Liver (tissue), 9 donors: ENCODE results near the gene MYRFL. TPM values are rescaled to one million over a fixed set of nuclear protein-coding genes. Genes with fewer than 3 reads are reported as not detected.

Experiments used
- DNase-seq: peaks from one replicate; pipeline ENCODE4 v3.0.0-alpha.2; 2017; ENCODE audit warnings: low spot score
- H3K27ac ChIP-seq, 2 donors: one replicate each; pipeline ENCODE4 v1.7.0; 2013; ENCODE audit warnings: inconsistent platforms in 2 of 2, low read length in 2 of 2, control low read depth in 1 of 2, low read depth in 1 of 2, mild to moderate bottlenecking in 1 of 2
- H3K27me3 ChIP-seq, 4 donors: one replicate each; pipeline versions ENCODE4 v1.6.1 to v1.7.0; 2013; ENCODE audit warnings: low read length in 3 of 4, inconsistent platforms in 1 of 4, mild to moderate bottlenecking in 1 of 4, moderate library complexity in 1 of 4; ENCODE audit not compliant: control insufficient read depth in 4 of 4, insufficient read depth in 4 of 4
- H3K36me3 ChIP-seq, 4 donors: one replicate each; pipeline versions ENCODE4 v1.6.1 to v1.7.0; 2013; ENCODE audit warnings: low read length in 3 of 4, mild to moderate bottlenecking in 3 of 4, low read depth in 1 of 4, moderate library complexity in 1 of 4; ENCODE audit not compliant: control insufficient read depth in 4 of 4, insufficient read depth in 3 of 4
- H3K4me1 ChIP-seq, 4 donors: one replicate each; pipeline versions ENCODE4 v1.6.1 to v1.7.0; 2013; ENCODE audit warnings: low read length in 3 of 4, mild to moderate bottlenecking in 3 of 4, moderate library complexity in 1 of 4; ENCODE audit not compliant: control insufficient read depth in 4 of 4, insufficient read depth in 4 of 4
- H3K4me3 ChIP-seq, 3 donors: one replicate each; pipeline versions ENCODE4 v1.6.1 to v1.7.0; 2013; ENCODE audit warnings: low read length in 3 of 3, control low read depth in 1 of 3, low read depth in 1 of 3, mild to moderate bottlenecking in 1 of 3
- H3K9ac ChIP-seq, 2 donors: one replicate each; pipeline ENCODE4 v1.7.0; 2013; ENCODE audit warnings: low read length in 2 of 2, mild to moderate bottlenecking in 2 of 2, moderate library complexity in 2 of 2, control low read depth in 1 of 2, low read depth in 1 of 2
- H3K9me3 ChIP-seq, 4 donors: one replicate each; pipeline versions ENCODE4 v1.6.1 to v1.7.0; 2013; ENCODE audit warnings: low read length in 3 of 4; ENCODE audit not compliant: control insufficient read depth in 4 of 4
- ATF3 ChIP-seq: IDR thresholded peaks from 2 replicates; pipeline ENCODE4 v1.6.1; 2016; ENCODE audit warnings: antibody characterized with exemption
- CTCF ChIP-seq: fragments of 150-350 bp; IDR thresholded peaks from 2 replicates; pipeline ENCODE4 v1.5.1; 2017; ENCODE audit warnings: improper control_type of control experiment, low read depth, low read length; ENCODE audit not compliant: missing input control
- EGR1 ChIP-seq, 2 donors: IDR thresholded peaks; 2 replicates each; pipeline ENCODE4 v1.6.1; 2016 to 2018; ENCODE audit warnings: antibody characterized with exemption in 2 of 2, low read depth in 2 of 2
- FOXA1 ChIP-seq: IDR thresholded peaks from 2 replicates; pipeline ENCODE4 v1.6.1; 2016; ENCODE audit warnings: antibody characterized with exemption
- FOXA2 ChIP-seq: IDR thresholded peaks from 2 replicates; pipeline ENCODE4 v1.6.1; 2016; ENCODE audit warnings: antibody characterized with exemption
- GABPA ChIP-seq, 2 donors: IDR thresholded peaks in 1 of 2; conservative IDR thresholded peaks in 1 of 2; 2 replicates each; pipeline ENCODE4 v1.6.1; 2016; ENCODE audit warnings: antibody characterized with exemption in 2 of 2, mild to moderate bottlenecking in 1 of 2, moderate library complexity in 1 of 2
- HNF4A ChIP-seq, 2 donors: conservative IDR thresholded peaks; 2 replicates each; pipeline ENCODE4 v1.6.1; 2016; ENCODE audit warnings: antibody characterized with exemption in 2 of 2, mild to moderate bottlenecking in 2 of 2
- HNF4G ChIP-seq: IDR thresholded peaks from 2 replicates; pipeline ENCODE4 v1.6.1; 2016; ENCODE audit warnings: antibody characterized with exemption
- JUND ChIP-seq, 2 donors: IDR thresholded peaks; 2 replicates each; pipeline ENCODE4 v1.6.1; 2016; ENCODE audit warnings: antibody characterized with exemption in 2 of 2
- MAX ChIP-seq: IDR thresholded peaks from 2 replicates; pipeline ENCODE4 v1.6.1; 2016; ENCODE audit warnings: antibody characterized with exemption
- NR2F2 ChIP-seq: IDR thresholded peaks from 2 replicates; pipeline ENCODE4 v1.6.1; 2016; ENCODE audit warnings: antibody characterized with exemption
- RAD21 ChIP-seq, 2 donors: IDR thresholded peaks; 2 replicates each; pipeline ENCODE4 v1.6.1; 2016; ENCODE audit warnings: antibody characterized with exemption in 2 of 2, mild to moderate bottlenecking in 2 of 2
- RXRA ChIP-seq, 2 donors: IDR thresholded peaks; 2 replicates each; pipeline ENCODE4 v1.6.1; 2017 to 2018; ENCODE audit warnings: antibody characterized with exemption in 2 of 2, mild to moderate bottlenecking in 1 of 2
- SP1 ChIP-seq: IDR thresholded peaks from 2 replicates; pipeline ENCODE4 v1.6.1; 2018; ENCODE audit warnings: antibody characterized with exemption, mild to moderate bottlenecking
- TAF1 ChIP-seq: conservative IDR thresholded peaks from 2 replicates; pipeline ENCODE4 v1.6.1; 2016; ENCODE audit warnings: antibody characterized with exemption, mild to moderate bottlenecking
- YY1 ChIP-seq: IDR thresholded peaks from 2 replicates; pipeline ENCODE4 v1.6.1; 2016; ENCODE audit warnings: antibody characterized with exemption, mild to moderate bottlenecking
- ZBTB33 ChIP-seq: IDR thresholded peaks from 2 replicates; pipeline ENCODE4 v1.6.1; 2016; ENCODE audit warnings: antibody characterized with exemption
- WGBS: extraction: QIAGEN DNeasy Blood & Tissue Kit; methylation state at CpG from one replicate; pipeline ENCODE4 v1.1.7; 2013; 5-methylcytosine and 5-hydroxymethylcytosine counted together
- polyA plus RNA-seq, 2 donors: library from polyadenylated mRNA; stranded (reverse) in 1 of 2; unstranded in 1 of 2; fragments of 200-250 nt in 1 of 2; fragments of >200 nt in 1 of 2; fragmentation: Nextera tagmentation in 1 of 2; extraction: Ambion mirVana in 1 of 2; gene quantifications; one replicate each; pipeline versions ENCODE4 v1.2.1 to v1.2.3, GENCODE V29; 2013 to 2015
- total RNA-seq, 2 donors: library from RNA; depleted of rRNA; stranded (reverse); fragments of >200 nt; gene quantifications; one replicate each; pipeline ENCODE4 v1.2.3, GENCODE V29; 2014
- donor health status: healthy.
- donor health status: healthy.
- donor health status: healthy.
- donor health status: healthy.
- donor health status: healthy.

MYRFL gene
- total and polyA plus RNA-seq, 4 donors, result under 0.01 to 0.19 (median 0.10) TPM

- TF ChIP-seq ATF3 (no peak), HNF4G (no peak), MAX (no peak)
These were observed 50.4 kb downstream of the MYRFL start (continued) for GRCh38 chr12:69875416-69875935.

GRCh38 chr12:69879007-69879960 lies 54.3 kb downstream of the MYRFL start:
- Histone ChIP-seq H3K9me3 (no peaks in the 10 kb centered on the region), H3K27ac (no peak overlapping the region), H3K4me1 (peaks cover 0 to 5% (median 0%) of the 10 kb centered on the region in 4 donors), H3K27me3 (peaks cover 0 to 2% (median 0%) of the 10 kb centered on the region in 4 donors), H3K4me3 (peak overlapping the region in 1 of 3 donors; percentile 2), H3K36me3 (no peaks in the 10 kb centered on the region), H3K9ac (no peak overlapping the region)
- no peak for TF ChIP-seq EGR1 (IDR thresholded peaks at IDR 0.05; ENCODE audit: low read depth in 2 of 2)
- TF ChIP-seq CTCF, result peak; percentile 92
- peak; percentile 92 to 96 for TF ChIP-seq RAD21 (IDR thresholded peaks at IDR 0.05)
- 30% methylated on average over 23 of the region's 23 CpGs for WGBS
- DNase-seq, result peak; percentile 69

GRCh38 chr12:69880571-69880970 lies 55.5 kb downstream of the MYRFL start:
- H3K36me3 ChIP-seq, result no peaks in the 10 kb centered on the region
- H3K9me3 ChIP-seq, result no peaks in the 10 kb centered on the region
- H3K27me3 ChIP-seq, result no peaks in the 10 kb centered on the region
- WGBS, result 78% methylated on average over 4 of the region's 4 CpGs
- DNase-seq, result no peak
- H3K4me1 ChIP-seq, result peaks cover 0 to 5% (median 0%) of the 10 kb centered on the region in 4 donors
- H3K4me3 ChIP-seq, result no peak overlapping the region
- no peak overlapping the region for H3K9ac ChIP-seq
- H3K27ac ChIP-seq, result no peak overlapping the region
- no peak for TF ChIP-seq ZBTB33
- TF ChIP-seq FOXA1, result no peak
- TF ChIP-seq NR2F2, result no peak
- TF ChIP-seq MAX, result no peak
- no peak for TF ChIP-seq HNF4G
- no peak for TF ChIP-seq SP1
- no peak for TF ChIP-seq TAF1
- TF ChIP-seq GABPA (IDR thresholded peaks at IDR 0.05 in 1 of 2, conservative IDR thresholded peaks at IDR 0.05 in 1 of 2), result no peak
- no peak for TF ChIP-seq JUND (IDR thresholded peaks at IDR 0.05)
- no peak for TF ChIP-seq ATF3
- TF ChIP-seq RXRA (IDR thresholded peaks at IDR 0.05), result no peak
- no peak for TF ChIP-seq FOXA2
- TF ChIP-seq YY1, result no peak
- no peak for TF ChIP-seq RAD21 (IDR thresholded peaks at IDR 0.05)
- TF ChIP-seq CTCF, result no peak
- TF ChIP-seq EGR1 (IDR thresholded peaks at IDR 0.05; ENCODE audit: low read depth in 2 of 2), result no peak
- no peak for TF ChIP-seq HNF4A (conservative IDR thresholded peaks at IDR 0.05)
